Body of pancreas (tissue), 4 donors: ENCODE data around the gene CMSS1.

Experiments used
- CTCF ChIP-seq, 7 experiments: fragments of 450-650 bp in 4 of 7; fragments of 200-600 bp in 3 of 7; sonication (generic) in 3 of 7; IDR thresholded peaks; one replicate each; pipeline ENCODE4 v1.5.1; 2016 to 2019; ENCODE audit warnings: antibody characterized with exemption in 7 of 7
- POLR2A ChIP-seq, 3 donors: fragments of 450-650 bp; IDR thresholded peaks; one replicate each; pipeline ENCODE4 v1.6.1; 2016; ENCODE audit warnings: antibody characterized with exemption in 3 of 3, mild to moderate bottlenecking in 2 of 3

GRCh38 chr3:99941211-99941610 is 123.5 kb downstream of the CMSS1 start:
- TF ChIP-seq CTCF (IDR thresholded peaks at IDR 0.05): no peak
- no peak for TF ChIP-seq POLR2A (IDR thresholded peaks at IDR 0.05)
